Dedifferentiated amniotic fluid mesenchymal stem cell (primary cell): Measurements from ENCODE around the gene IL33.

Experiments used
- DNase-seq: peaks from one replicate; pipeline ENCODE4 v3.0.0-alpha.2; 2016; ENCODE audit errors: extremely low spot score

Gene IL33

DNA sequence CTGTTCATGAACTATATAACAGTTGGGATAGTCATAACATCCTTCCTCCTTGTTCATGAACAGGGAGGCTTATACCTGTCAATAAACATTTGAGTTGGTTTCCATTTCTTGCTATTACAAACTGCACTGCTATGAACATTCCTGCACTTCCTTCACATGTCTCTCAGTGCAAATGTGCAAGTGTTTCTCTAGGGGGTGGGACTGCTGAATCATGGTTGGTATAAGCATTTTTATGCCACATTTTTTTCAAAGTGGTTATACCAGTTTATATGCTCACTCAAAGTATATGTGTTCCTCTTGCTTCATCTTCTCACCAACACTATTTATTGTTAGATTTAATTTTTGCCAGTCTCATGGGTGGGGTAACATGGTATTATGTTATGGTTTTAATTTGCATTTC is 86.8 kb downstream of the IL33 start:
- DNase-seq = no peak

DNA sequence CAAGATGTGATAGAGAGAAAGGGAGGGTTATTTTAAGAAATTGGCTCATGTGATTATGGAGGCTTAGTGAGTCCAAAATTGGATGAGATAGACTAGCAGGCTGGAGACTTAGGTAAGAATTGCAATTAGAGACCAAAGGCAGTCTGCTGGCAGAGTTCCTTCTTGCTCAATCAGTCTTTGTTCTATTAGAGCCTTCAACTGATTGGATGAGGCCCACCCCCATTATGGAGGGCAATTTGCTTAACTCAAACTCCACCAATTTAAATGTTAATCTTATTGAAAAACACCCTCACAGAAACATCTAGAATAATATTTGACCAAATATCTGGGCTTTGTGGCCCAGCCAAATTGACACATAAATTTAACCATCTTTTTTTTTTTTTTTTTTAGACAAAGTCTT is 88.6 kb downstream of the IL33 start:
- DNase-seq = no peak

DNA sequence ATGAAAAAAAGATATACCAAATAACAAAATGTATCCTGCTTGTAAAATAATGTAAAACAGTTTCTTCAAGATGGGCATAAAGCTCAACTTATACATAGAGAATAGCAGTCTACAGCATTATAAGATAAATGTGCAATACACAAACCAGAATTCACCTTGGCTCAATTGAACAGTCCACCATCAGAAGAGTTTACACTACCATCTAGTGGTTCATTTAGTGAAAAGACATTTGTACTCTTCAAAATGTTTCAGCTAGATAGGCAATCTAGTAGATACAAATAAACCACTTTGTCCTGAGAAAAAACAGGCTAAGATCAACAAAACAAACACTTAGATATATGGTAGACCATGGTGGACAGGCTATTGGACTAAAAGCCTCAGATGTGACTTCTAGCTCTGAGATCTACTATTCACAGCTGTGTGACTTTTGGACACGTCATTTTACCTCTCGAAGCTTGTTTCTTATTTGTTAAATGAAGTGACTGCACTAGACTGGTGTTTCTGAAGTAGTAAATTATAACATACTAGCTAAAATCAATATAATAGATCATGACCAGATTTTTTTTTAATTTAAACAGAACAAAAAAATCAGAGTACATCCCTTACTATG is 90.5 kb downstream of the IL33 start:
- DNase-seq = peak; percentile 58
